ENCODE results near the gene RENBP. TPM values are rescaled to one million over a fixed set of nuclear protein-coding genes. Genes with fewer than 3 reads are reported as not detected.

The RENBP gene
- total RNA-seq, 1 donor from 2014 or later: 8.6 TPM

DNA sequence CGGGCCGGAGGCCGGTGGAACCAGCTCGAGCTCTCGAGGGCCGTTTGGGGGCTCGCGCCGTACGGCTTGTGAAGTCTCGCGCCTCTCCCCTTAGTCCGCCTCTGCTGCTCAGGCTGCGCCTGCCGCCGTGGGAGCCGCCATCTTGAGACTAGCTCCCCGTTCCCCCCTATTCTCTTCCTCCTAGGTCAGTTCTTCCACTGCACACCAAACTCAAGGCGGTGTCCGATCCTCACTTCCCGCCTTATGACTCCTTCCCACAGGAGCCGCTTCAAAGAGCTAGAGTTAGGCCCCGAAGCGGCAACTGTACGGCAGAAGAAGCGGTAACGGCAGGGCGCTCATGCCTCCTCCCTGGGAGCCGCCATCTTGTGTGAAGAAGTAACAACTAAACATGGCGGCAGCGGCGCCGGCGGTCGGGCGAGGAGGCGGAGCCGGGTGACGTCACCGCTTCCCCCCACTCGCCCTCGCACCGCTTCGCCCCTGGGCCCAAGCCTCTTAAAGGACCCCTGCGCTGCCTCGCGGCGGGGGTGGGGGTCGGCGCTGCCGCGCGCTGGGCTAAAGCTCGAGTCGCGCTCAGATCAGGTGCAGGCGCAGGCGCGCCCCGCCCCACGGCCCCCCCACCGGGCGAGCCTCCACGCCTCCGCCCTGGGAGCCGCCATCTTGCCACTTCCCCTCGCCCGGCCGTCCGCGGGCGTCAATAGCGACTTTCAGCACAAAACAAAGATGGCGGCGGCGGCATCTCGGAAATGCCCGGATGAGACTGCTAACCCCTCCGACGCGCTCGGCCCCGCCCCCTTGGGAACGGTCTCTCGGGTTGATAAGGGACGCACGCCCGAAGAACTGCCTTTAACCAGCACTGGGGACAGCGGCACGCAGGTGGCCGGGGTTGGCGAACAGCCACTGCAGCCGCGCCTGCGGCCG, 27.3 kb upstream of the RENBP start, which contains the start of gene HCFC1:
Gene HCFC1 (minus strand): TSS at position 369 of the 918 bp plus-strand sequence. CDS start 978 bp downstream, outside the sequence.
- DNase-seq (ENCODE audit: low spot score): peak; percentile 97
- intact Hi-C loops (cut with DNase I): loop anchor here (2.0 to 10.0 kb wide), 2 partner anchors 37 to 403 kb away; partner anchors contain the start of genes EMD, FLNA and NAA10

DNA sequence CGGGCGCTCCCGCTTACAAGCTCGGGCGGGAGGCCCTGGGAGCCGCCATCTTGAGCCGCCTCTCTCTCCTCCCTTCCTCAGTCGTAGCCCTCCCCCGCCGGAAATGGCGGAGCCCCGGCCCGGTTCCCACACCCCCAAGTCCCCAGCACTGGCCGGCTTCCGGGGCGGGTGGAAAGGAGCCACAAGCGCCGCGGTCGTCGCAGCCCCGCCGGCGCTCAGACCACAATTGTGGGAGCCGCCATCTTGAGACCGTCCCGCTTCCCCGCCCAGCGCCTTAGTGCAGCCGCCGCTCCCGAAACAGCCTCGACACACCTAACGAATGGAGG, 26.6 kb upstream of the RENBP start:
- peak; percentile 97 for DNase-seq (ENCODE audit: low spot score)
- intact Hi-C loops (cut with DNase I): loop anchor here (2.0 to 10.0 kb wide), 2 partner anchors 36 to 404 kb away; partner anchors contain the start of genes EMD, FLNA and NAA10

DNA sequence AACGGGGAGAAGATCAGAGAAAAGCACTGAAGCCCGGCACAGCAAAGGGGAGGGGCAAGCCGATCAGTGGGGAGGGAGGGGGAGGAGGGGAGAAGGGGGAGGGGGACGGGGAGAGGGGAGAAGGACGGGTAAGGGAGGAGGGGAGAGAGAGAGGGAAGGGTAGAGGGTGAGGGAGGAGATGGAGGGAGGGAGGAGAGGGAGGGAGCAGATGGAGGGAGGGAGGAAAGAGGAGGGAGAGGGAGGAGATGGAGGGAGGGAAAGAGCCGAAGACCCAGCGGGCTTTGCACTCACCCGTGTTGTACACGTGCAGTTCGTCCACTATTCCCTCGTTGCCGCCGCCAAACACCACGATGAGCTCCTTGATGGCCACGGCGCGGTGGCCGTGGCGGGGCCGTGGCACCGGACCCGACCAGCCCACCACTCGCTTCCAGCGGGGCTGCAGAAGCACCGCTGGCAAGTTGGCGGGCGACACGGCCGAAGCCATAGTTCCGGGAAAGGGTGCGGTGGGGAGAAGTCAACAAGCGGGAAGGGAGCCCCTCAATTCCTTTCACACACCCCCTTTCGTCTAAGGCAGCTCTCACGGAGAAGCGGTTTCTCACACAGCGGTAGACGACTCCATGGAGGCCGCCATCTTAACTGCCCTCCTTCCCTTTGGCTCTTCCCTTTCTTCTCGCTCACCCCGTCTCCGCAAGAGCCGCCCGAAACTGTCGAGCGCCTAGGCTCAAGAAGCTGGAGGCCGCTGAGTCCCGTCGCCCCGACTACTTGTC, 26.1 kb upstream of the RENBP start:
- DNase-seq (ENCODE audit: low spot score): no peak
- intact Hi-C loops (cut with DNase I): loop anchor here (2.0 to 10.0 kb wide), 2 partner anchors 36 to 404 kb away; partner anchors contain the start of genes EMD, FLNA and NAA10

DNA sequence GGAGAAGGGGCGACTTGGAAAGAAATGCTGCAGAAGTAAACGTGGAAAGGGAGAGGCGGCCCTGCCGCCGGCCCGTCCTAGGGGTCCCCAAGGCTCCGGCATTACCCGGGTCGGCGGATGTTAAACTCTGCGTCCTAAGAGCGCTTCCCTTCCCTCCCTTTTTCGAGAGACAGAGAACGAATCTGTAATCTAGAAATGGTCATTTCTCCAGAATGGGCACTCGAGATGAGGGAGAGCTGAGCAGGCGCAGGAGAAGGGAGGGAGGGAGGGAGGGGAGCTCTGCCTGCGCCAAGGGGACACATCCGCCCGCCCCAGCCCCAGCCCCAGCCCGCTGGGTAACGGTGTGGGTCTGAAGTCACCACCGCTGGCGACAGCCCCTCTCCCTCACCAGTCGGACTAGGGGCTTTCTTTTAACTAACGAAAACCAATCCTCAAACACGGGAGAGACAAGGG, 25.5 kb upstream of the RENBP start:
- DNase-seq (ENCODE audit: low spot score): no peak
- intact Hi-C loops (cut with DNase I): loop anchor here (2.0 to 10.0 kb wide), 2 partner anchors 35 to 405 kb away; partner anchors contain the start of genes EMD, FLNA and NAA10

DNA sequence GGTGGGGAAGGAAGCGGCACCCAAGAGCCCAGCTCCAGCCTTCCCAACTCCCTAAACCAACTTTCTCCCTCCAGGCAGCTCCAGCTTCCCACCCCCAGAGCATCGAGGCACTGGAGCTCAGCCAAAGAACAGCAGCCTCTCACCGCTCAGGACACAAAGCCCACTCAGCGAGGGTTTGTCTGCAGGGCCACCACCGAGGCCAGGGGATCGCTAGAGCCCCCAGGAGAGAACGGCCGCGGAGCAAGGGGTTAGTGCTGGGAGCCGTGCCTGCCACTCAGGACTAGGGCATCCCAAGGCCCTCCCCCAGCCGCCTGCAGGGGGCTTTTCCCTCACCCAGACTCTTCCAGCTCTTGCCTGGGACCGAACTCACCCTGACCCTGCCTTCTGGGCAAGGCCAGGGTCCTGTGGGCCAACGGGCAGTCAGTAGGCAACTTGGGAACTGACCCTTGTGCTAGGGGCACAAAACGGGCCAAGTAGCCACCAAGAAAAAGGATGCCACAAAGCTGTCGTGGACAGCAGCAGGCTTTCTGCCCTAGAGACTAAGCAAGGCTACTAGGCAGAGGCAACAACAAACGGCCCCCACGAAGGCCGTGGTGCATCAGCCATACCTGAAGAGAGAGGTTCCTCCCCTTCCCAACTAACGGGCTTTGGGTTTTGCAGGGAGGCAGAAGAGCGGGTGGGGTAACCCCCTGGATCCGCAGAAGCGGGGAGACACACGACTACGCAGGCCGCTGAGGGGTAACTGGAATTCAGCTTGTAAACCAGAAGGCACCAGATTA, 24.9 kb upstream of the RENBP start:
- no peak for DNase-seq (ENCODE audit: low spot score)
- intact Hi-C loops (cut with DNase I): no loop called here

DNA sequence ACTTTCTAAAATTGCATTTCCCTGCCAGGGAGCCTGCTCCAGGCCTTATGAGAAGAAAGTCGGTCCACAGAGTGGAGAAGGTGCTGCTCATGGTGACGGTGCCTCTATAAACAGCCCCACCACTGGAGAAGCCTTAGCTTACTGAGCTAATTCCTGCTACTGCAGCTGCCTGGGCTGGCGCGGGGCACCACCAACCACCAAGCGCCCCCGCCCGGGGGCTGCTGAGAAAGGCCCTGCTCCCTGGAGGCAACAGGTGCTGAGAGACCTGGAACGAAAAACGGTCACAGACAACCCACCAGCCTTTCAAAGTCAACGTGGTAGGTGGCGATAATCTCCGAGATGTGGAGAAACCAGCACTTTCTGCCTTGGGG, 24.3 kb upstream of the RENBP start:
- intact Hi-C loops (cut with DNase I): no loop called here

DNA sequence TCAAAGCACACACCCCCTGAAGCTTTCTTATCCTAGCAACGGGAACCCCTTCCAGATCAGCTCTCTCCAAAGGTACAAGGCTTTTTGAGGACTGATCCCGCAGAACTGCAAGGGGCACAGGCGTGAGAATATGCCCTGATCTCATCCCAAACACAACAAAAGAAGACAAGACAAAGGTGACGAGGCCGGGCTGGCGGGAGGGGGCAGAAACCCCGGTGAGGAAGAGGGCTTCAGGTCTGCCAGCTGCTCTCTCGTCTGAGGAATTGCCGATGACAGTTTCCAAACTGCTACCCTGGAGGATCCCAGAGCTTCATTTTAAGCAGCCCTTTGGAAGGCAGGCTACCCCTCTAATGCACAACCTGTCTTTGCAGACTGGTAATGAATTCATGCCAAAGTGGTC, 23.8 kb upstream of the RENBP start:
- no peak for DNase-seq (ENCODE audit: low spot score)
- intact Hi-C loops (cut with DNase I): no loop called here

More for the DNA sequence above, 24.3 kb upstream of the RENBP start:
- DNase-seq (ENCODE audit: low spot score): no peak

DNA sequence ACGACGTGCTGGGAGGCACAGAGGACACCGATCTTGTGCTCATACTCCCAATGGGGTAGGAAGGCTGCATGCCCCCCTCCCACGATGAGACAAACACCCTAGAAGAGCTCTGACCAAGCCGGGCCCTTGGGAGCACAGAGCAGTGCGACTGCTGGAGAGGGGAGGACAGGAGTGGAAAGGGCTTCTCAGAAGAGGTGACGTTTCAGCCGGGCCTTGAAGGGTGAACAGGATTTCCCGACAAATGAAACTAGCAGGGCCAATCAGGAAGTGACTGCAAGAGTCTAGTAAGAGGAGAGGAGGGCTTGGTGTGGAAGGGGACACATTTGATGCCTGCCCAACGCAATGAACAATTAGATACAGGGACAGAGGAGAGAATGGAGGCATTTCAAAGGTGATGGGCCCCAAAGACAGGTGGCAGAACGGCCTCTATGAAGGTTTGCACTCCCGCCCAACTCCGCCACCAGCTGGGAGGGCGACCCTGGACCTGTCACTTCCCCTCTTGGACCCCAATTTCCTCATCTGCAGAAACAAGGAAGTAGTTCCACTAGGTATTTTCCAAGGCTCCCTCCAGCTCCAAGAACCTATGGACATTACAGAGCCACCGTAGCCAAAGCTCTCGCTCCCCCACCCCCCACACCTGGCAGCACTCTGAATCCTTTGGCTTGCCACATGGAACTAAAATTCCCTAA, 23.2 kb upstream of the RENBP start:
- no peak for DNase-seq (ENCODE audit: low spot score)
- intact Hi-C loops (cut with DNase I): no loop called here

DNA sequence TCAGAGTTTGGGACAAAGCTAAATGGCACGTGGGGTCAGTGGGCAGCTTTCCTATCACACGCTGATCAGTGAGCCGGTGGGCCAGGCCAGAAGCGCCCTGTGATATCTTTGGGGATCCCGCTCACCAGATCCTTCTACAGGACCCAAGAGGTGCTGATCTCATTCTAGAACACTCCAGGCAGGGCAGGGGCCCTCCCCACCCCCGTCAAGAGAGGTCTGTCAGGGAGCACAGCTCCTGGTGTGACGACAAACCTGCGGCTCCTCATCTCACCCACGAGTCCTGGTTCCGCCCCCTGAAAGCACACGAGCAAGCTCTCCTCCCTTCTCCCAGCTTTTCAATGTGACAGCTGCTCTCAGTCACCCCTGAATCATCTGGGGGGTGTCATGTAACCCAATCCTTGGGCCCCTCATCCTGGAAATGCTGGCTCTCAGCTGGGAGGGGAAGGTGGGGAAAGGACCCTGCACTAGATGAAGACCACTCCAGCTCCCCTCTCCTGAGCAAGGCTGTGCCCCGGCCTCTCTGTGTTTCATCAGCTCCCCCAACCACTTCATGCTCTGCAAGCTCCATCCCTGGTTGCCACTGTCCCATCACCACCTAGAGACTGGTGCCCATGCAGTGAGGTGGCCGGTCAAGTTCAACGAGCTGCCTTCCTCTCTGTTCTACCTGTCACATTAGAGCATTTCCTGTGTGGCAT, 22.5 kb upstream of the RENBP start:
- intact Hi-C loops (cut with DNase I): no loop called here
- DNase-seq (ENCODE audit: low spot score): no peak

DNA sequence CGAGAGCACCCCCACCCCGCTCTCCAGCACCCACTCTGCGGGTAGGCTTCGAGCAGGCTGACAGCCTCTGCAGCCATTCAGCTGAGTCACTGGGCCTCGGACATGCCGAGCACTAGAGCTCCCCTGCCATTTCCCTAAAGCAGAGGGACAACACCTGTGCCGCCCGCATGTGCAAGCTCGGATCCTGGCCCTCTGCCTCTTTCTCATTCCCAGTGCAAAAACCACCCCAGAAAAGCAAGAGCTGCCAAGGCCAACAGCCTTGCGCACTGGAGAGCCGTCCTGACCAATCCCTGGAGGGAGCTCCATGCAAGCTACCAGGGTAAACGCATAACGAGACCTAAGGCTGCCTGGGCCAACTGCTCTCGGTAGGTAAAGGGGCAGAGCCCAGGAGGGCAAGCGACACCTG, 21.8 kb upstream of the RENBP start:
- intact Hi-C loops (cut with DNase I): no loop called here
- no peak for DNase-seq (ENCODE audit: low spot score)

DNA sequence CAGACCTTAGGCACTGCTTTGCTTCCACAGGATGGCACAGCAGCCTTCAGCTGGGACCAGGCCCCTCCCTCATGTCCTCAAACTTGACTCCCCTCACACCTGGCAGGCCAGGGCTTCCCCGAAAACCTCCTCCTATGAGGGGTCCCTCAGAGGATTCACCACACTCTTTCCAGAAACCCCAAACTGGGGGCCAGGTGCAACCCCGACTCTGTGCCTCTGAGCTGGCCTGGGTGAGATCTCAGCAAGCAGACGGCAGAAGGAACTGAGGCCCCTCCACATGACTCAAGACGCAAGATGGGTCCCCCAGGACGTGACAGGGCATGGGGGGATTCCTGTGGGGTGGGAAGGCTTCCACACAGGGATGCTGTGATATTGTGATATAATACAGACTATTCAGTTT, 21.0 kb upstream of the RENBP start:
- DNase-seq (ENCODE audit: low spot score): no peak
- intact Hi-C loops (cut with DNase I): no loop called here

DNA sequence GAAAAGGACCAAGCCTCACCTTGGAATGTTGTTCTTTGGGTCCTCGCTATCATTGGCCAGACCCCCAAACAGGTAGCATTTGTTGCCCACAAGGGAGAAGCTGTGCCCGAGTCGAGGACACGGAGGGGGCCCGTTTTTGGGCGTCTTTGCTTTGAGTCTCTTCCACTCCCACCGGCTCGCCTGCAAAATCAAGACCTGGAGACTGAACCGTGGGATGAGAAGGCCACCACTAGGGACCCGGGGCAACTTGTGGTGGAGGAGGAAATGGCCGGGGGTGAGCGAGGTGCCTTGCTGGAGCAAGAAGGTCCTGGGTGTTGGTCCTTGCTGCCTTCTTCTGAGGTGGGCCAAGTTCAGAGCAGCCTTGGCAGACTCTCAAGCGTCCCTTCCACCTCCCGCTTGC, 19.7 kb upstream of the RENBP start:
- intact Hi-C loops (cut with DNase I): no loop called here
- DNase-seq (ENCODE audit: low spot score): no peak

DNA sequence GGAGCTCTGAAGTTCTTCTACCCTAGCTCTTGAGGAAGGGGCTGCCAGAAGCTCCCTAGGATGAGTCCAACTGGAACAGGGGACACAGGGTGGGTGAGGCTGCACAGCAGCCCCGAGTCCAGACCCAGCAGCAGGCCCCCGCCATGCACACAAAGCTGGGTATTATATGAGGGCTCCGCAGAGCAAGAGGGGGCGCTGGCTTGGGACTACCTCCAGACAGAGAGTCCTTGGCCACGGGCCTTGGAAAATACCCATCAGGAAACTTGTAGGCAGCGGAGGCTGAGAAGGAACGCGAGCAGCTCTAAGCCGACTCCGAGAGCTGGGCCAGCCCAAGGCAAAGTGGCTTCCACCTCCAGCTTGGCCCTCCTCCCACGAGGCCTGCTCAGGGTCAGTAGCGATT, 19.1 kb upstream of the RENBP start:
- DNase-seq (ENCODE audit: low spot score): no peak
- intact Hi-C loops (cut with DNase I): no loop called here

DNA sequence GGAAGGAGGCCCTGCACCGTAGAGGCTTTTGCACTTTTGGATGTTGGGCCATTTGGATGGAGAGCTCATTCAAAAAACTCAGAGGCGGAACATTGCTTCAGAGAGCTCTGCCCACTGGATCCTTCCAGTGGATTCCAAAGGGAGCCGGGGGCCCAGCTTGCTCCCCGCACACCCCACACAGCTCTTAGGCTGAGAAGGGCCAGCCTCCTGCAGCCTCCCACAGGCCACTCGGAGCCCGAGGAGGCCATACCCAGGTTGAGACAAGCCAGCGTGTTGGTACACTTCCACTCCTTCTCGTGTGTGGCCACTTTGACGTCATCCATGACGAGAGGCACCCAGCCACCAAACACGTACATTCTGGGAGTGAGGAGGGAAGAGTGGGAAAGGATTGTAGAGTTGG, 16.8 kb upstream of the RENBP start:
- intact Hi-C loops (cut with DNase I): no loop called here

DNA sequence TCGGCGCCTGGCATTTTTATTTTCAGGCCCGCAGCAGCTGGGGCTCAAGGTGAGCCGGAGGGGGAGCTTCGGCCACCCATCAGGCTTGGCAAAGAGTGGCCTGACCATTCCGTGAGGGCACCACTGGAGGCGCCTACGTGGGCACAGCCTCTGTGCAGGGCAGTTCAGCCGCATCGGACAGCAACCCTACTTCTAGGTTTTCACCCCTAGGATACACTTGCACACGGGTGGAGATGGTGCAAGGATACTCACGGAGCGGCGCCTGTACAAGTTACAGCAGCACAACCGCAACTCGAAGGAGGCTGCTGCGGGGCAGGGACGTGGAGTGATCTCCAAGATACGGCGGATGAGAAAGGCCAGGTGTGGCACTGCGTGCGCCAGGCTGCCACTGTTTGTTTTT, 16.3 kb upstream of the RENBP start:
- intact Hi-C loops (cut with DNase I): no loop called here
- no peak for DNase-seq (ENCODE audit: low spot score)

More for the DNA sequence above, 16.8 kb upstream of the RENBP start:
- DNase-seq (ENCODE audit: low spot score): no peak

DNA sequence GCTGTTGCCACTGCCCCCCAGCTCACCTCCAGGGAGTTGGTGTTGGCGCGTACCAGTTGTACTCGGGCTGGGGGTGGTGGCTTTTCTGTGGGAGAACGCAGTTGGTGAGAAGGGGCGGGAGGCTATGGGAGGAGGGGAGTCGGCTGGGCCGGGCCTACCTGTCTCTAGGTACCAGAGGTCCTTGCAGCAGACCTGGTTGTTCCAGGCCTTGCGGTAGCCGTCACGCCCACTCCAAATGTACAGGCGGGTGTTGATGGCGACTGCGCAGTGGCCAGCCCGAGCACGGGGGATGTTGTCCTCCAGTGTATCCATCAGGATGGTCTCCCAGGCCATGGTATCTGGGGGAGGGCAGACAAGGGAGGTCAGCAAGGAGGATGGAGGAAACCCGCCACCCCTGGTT, 15.6 kb upstream of the RENBP start:
- intact Hi-C loops (cut with DNase I): no loop called here
- no peak for DNase-seq (ENCODE audit: low spot score)

DNA sequence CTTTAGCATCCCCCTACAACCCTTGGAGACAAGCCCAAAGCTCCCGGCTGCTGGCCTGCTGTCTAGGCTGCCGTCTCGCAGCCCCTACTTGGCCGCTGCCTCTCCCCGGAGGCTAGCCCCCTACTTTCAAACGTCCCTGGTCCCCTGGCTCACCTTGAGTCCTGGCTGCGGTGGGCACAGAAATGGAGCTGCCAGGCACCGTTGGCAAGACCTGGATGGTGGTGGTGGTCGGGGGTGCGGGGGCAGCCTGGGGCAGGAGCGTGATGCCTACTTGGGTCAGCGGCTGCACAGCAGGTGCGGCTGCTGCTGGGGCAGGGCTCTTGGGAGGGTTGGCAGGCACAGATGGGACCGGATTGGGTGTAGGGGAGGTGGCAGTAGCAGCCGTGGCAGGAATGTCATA, 15.2 kb upstream of the RENBP start:
- no peak for DNase-seq (ENCODE audit: low spot score)
- intact Hi-C loops (cut with DNase I): no loop called here

DNA sequence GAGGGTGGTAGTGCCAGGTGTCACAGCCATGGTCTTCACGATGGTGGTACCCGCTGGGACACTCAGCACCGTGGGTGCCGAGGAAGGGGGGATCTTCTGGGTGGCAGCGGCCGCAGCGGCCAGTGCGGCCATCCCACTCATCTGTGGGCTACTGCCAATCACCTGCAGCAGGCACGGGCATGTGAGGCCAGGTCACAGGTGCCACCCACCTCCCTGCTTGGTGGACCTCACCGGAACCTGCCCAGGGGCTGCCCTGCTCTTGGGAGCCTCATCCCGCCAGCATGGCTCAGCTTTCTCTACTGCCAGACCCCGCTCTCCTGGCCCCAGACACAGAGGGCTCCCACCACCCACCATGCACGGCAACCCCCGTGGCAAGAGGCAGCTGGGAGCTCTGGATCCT, 14.2 kb upstream of the RENBP start:
- no peak for DNase-seq (ENCODE audit: low spot score)
- intact Hi-C loops (cut with DNase I): no loop called here

DNA sequence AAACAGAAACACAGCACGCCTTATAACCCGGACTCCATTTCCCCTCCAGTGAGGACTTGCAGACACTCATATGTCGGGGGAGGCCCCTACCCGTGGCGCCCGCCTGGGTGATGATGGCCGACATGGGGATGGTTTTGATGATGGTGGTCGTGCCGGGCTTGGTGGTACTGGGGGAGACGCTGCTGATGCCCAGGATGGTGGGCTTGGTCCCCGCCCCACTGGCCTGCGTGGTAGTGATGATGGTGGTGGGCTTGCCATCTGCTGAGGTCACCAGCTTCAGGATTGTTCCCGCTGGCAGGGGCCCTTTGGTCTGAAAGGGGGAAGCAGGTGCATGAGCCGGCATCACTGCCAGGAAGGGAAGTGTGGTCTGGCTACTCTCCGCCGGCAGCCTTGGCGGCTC, 12.8 kb upstream of the RENBP start:
- DNase-seq (ENCODE audit: low spot score): no peak
- intact Hi-C loops (cut with DNase I): no loop called here
